GM21367 (cell line): ENCODE data around the gene FBN1.

Experiments
- ATAC-seq: cut with Tn5 transposase; IDR thresholded peaks from one replicate; pipeline ENCODE4 v1.9.1; 2021; ENCODE audit not compliant: unreplicated experiment

Gene FBN1

GRCh38 chr15:48522123-48522522, 123.4 kb downstream of the FBN1 start:
- ATAC-seq: no peak

- ATAC-seq: no peak
Measured at GRCh38 chr15:48520376-48521155, 124.9 kb downstream of the FBN1 start.

- ATAC-seq: no peak
Measured at GRCh38 chr15:48516121-48516520, 129.4 kb downstream of the FBN1 start.

GRCh38 chr15:48515500-48515899, 130.0 kb downstream of the FBN1 start:
- no peak for ATAC-seq

GRCh38 chr15:48514103-48514816, 131.2 kb downstream of the FBN1 start:
- no peak for ATAC-seq

- ATAC-seq: no peak
Measured at GRCh38 chr15:48510976-48511375, 134.5 kb downstream of the FBN1 start.

- ATAC-seq: peak; percentile 73
Measured at GRCh38 chr15:48507416-48508065, 138.0 kb downstream of the FBN1 start.

- ATAC-seq: no peak
Measured at GRCh38 chr15:48505067-48505466, 140.4 kb downstream of the FBN1 start.

GRCh38 chr15:48501208-48501607, 144.3 kb downstream of the FBN1 start:
- ATAC-seq: no peak

- ATAC-seq: no peak
Measured at GRCh38 chr15:48500595-48500994, 144.9 kb downstream of the FBN1 start.

GRCh38 chr15:48499978-48500377, 145.5 kb downstream of the FBN1 start:
- ATAC-seq: no peak

GRCh38 chr15:48498828-48499227, 146.7 kb downstream of the FBN1 start:
- ATAC-seq: no peak

GRCh38 chr15:48494631-48495030, 150.9 kb downstream of the FBN1 start:
- no peak for ATAC-seq

GRCh38 chr15:48493763-48494225, 151.7 kb downstream of the FBN1 start:
- no peak for ATAC-seq

- ATAC-seq: no peak
Measured at GRCh38 chr15:48493084-48493762, 152.3 kb downstream of the FBN1 start.

- no peak for ATAC-seq
Measured at GRCh38 chr15:48486228-48486627, 159.3 kb downstream of the FBN1 start.

GRCh38 chr15:48481802-48482201, 163.7 kb downstream of the FBN1 start:
- ATAC-seq: no peak

- no peak for ATAC-seq
Measured at GRCh38 chr15:48479751-48480150, 165.8 kb downstream of the FBN1 start.

- no peak for ATAC-seq
Measured at GRCh38 chr15:48478581-48478980, 166.9 kb downstream of the FBN1 start.

GRCh38 chr15:48477795-48478360, 167.6 kb downstream of the FBN1 start:
- ATAC-seq: no peak
